Measurements from ENCODE around the gene ATG4D. TPM values are rescaled to one million over a fixed set of nuclear protein-coding genes. Genes with fewer than 3 reads are reported as not detected.

Gene ATG4D
- total RNA-seq, 4 donors from 2014 or later: 18.4 to 35.6 (median 24.9) TPM

GRCh38 chr19:10554760-10555609 is 11.3 kb downstream of the ATG4D start:
- H3K4me3 ChIP-seq: no peak overlapping the region
- no peak overlapping the region for H3K27ac ChIP-seq
- H3K9me3 ChIP-seq: no peaks in the 10 kb centered on the region
- WGBS, 2 donors (ENCODE audit: low coverage in 1 of 2): 72 to 77% methylated on average over 3 to 6 of the region's 30 CpGs
- H3K36me3 ChIP-seq: peaks cover 0 to 100% of the 10 kb centered on the region in 2 donors
- H3K4me1 ChIP-seq: no peaks in the 10 kb centered on the region
- H3K27me3 ChIP-seq: no peaks in the 10 kb centered on the region
- TF ChIP-seq EP300 (IDR thresholded peaks at IDR 0.05): no peak
- TF ChIP-seq POLR2AphosphoS5 (IDR thresholded peaks at IDR 0.05): no peak
- no peak for TF ChIP-seq CTCF (IDR thresholded peaks at IDR 0.05)
- TF ChIP-seq POLR2A (IDR thresholded peaks at IDR 0.05): no peak
- no peak for ATAC-seq

- TF ChIP-seq CTCF (IDR thresholded peaks at IDR 0.05): no peak
- no peak for TF ChIP-seq EP300 (IDR thresholded peaks at IDR 0.05)
- TF ChIP-seq POLR2A (IDR thresholded peaks at IDR 0.05): no peak
- no peak for TF ChIP-seq POLR2AphosphoS5 (IDR thresholded peaks at IDR 0.05)
- Histone ChIP-seq H3K27me3 (no peaks in the 10 kb centered on the region), H3K4me1 (no peaks in the 10 kb centered on the region), H3K36me3 (peaks cover 0 to 100% of the 10 kb centered on the region in 2 donors), H3K27ac (no peak overlapping the region), H3K9me3 (no peaks in the 10 kb centered on the region), H3K4me3 (no peak overlapping the region)
- WGBS, 2 donors (ENCODE audit: low coverage in 1 of 2): 58 to 85% methylated on average over 4 to 6 of the region's 7 CpGs
- ATAC-seq: no peak
Measured at GRCh38 chr19:10555610-10555973, 11.9 kb downstream of the ATG4D start.

- H3K27me3 ChIP-seq: no peaks in the 10 kb centered on the region
- peaks cover 0 to 98% of the 10 kb centered on the region in 2 donors for H3K36me3 ChIP-seq
- H3K4me1 ChIP-seq: no peaks in the 10 kb centered on the region
- WGBS, 2 donors (ENCODE audit: low coverage in 1 of 2): 88% methylated on average over 13 of the region's 33 CpGs; no CpG with 5 or more reads in 1 of the 2 donors
- no peak for TF ChIP-seq EP300 (IDR thresholded peaks at IDR 0.05)
- no peak for TF ChIP-seq CTCF (IDR thresholded peaks at IDR 0.05)
- TF ChIP-seq POLR2AphosphoS5 (IDR thresholded peaks at IDR 0.05): no peak
- no peak for TF ChIP-seq POLR2A (IDR thresholded peaks at IDR 0.05)
- ATAC-seq: no peak
- H3K4me3 ChIP-seq: no peak overlapping the region
- H3K9me3 ChIP-seq: no peaks in the 10 kb centered on the region
- H3K27ac ChIP-seq: no peak overlapping the region
Measured at GRCh38 chr19:10557603-10558197, 14.0 kb downstream of the ATG4D start.

GRCh38 chr19:10560154-10560553 is 16.4 kb downstream of the ATG4D start:
- Histone ChIP-seq H3K4me1 (peaks cover 0 to 12% (median 7%) of the 10 kb centered on the region in 3 donors), H3K27ac (no peak overlapping the region), H3K9me3 (no peaks in the 10 kb centered on the region), H3K4me3 (no peak overlapping the region), H3K27me3 (no peaks in the 10 kb centered on the region), H3K36me3 (peaks cover 0 to 83% of the 10 kb centered on the region in 2 donors)
- 79 to 83% methylated on average over 4 of the region's 7 CpGs for WGBS, 2 donors (ENCODE audit: low coverage in 1 of 2)
- no peak for TF ChIP-seq POLR2AphosphoS5 (IDR thresholded peaks at IDR 0.05)
- TF ChIP-seq POLR2A (IDR thresholded peaks at IDR 0.05): no peak
- TF ChIP-seq EP300 (IDR thresholded peaks at IDR 0.05): no peak
- no peak for TF ChIP-seq CTCF (IDR thresholded peaks at IDR 0.05)
- ATAC-seq: no peak

Measured in gastroesophageal sphincter (tissue), 4 donors.